GM12878 (cell line): Measurements from ENCODE around the gene ZMIZ1. TPM values are rescaled to one million over a fixed set of nuclear protein-coding genes. Genes with fewer than 3 reads are reported as not detected.

ENCODE experiments used
- ATAC-seq: fragments of 200-7000 bp; cut with Tn5 transposase; 3 replicates; pipeline ENCODE4 v1.9.1; 2020; ENCODE audit warnings: mild to moderate bottlenecking, moderate library complexity
- BruUV-seq: library from RNA; stranded (reverse); fragments of 400-500 nt; replicated peaks from 2 replicates; lab custom pipeline; 2021; lab: Mats Ljungman, UMichigan
- CTCF ChIA-PET: fragments of 300-600 bp; sonication (Branson Sonifier 250); formaldehyde crosslinking; extraction: SDS; loops from one replicate; lab custom pipeline; 2021; ENCODE audit warnings: inconsistent platforms; lab: Yijun Ruan, JAX
- POLR2A ChIA-PET: fragments of 350-600 bp; formaldehyde crosslinking; extraction: SDS; loops from one replicate; lab custom pipeline; 2021; ENCODE audit warnings: inconsistent platforms; lab: Charles Lee
- RAD21 ChIA-PET: fragments of 300-600 bp; sonication (Branson Sonifier 250); formaldehyde crosslinking; loops from one replicate; lab custom pipeline; 2023; ENCODE audit warnings: antibody characterized with exemption; ENCODE audit not compliant: unreplicated experiment; lab: Charles Lee
- SMC1A ChIA-PET: fragments of 300-600 bp; sonication (Branson Sonifier 250); formaldehyde crosslinking; loops from one replicate; lab custom pipeline; 2023; ENCODE audit not compliant: unreplicated experiment, uncharacterized antibody; lab: Charles Lee
- DNase-seq: peaks from one replicate; pipeline ENCODE4 v3.0.0-alpha.2; 2011; ENCODE audit warnings: low read depth, low spot score
- FAIRE-seq: peaks from 3 replicates; lab custom pipeline; 2011; peaks lifted over from hg19 to GRCh38; lab: Jason Lieb, UNC
- H2AFZ ChIP-seq: 2 replicates; pipeline ENCODE4 v1.6.0; 2011; ENCODE audit warnings: low read depth, low read length, control low read depth; ENCODE audit not compliant: control insufficient read depth
- H3K27ac ChIP-seq: 2 replicates; pipeline ENCODE4 v1.5.1; 2011; ENCODE audit warnings: control low read depth; ENCODE audit not compliant: control insufficient read depth, insufficient read depth
- H3K27me3 ChIP-seq, 2 experiments: replicated peaks in 1 of 2; 2 replicates each; pipeline versions ENCODE4 v1.6.0 to v1.6.1; 2011; ENCODE audit warnings: low read length in 1 of 2; ENCODE audit not compliant: control insufficient read depth in 2 of 2, insufficient read depth in 2 of 2
- H3K36me3 ChIP-seq, 2 experiments: 2 replicates each; pipeline ENCODE4 v1.5.1; 2011; ENCODE audit warnings: low read length in 1 of 2; ENCODE audit not compliant: control insufficient read depth in 2 of 2, insufficient read depth in 2 of 2
- H3K4me1 ChIP-seq: 2 replicates; pipeline ENCODE4 v1.6.1; 2011; ENCODE audit warnings: mild to moderate bottlenecking, low read length, moderate library complexity, mixed read lengths; ENCODE audit not compliant: control insufficient read depth, insufficient read depth
- H3K4me2 ChIP-seq: 2 replicates; pipeline ENCODE4 v1.6.0; 2011; ENCODE audit warnings: control low read depth; ENCODE audit not compliant: control insufficient read depth, insufficient read depth
- H3K4me3 ChIP-seq: fragments of 200-600 bp; sonication (generic); 2 replicates; pipeline ENCODE4 v1.5.1; 2016
- H3K79me2 ChIP-seq: 2 replicates; pipeline ENCODE4 v1.6.0; 2011; ENCODE audit warnings: low read length; ENCODE audit not compliant: control insufficient read depth, insufficient read depth
- H3K9ac ChIP-seq: 2 replicates; pipeline ENCODE4 v1.8.0; 2011; ENCODE audit warnings: low read length, control low read depth, mixed read lengths; ENCODE audit not compliant: control insufficient read depth, insufficient read depth
- H3K9me3 ChIP-seq: replicated peaks from 3 replicates; pipeline ENCODE4 v1.5.1; 2011; ENCODE audit warnings: mild to moderate bottlenecking, low read length; ENCODE audit not compliant: control insufficient read depth, insufficient read depth
- H4K20me1 ChIP-seq: 2 replicates; pipeline ENCODE4 v1.6.0; 2011; ENCODE audit not compliant: control insufficient read depth, insufficient read depth
- CUX1 ChIP-seq: IDR thresholded peaks from 2 replicates; pipeline ENCODE4 v1.6.1; 2012; ENCODE audit warnings: improper control_type of control experiment, low read depth, low read length; ENCODE audit not compliant: insufficient replicate concordance
- PKNOX1 ChIP-seq: fragments of 450-650 bp; IDR thresholded peaks from 2 replicates; pipeline ENCODE4 v1.6.1; 2016; ENCODE audit warnings: mild to moderate bottlenecking
- POLR2A ChIP-seq: IDR thresholded peaks from 2 replicates; pipeline ENCODE4 v1.6.1; 2011; ENCODE audit warnings: low read depth, mild to moderate bottlenecking, low read length
- POLR2AphosphoS5 ChIP-seq: IDR thresholded peaks from 2 replicates; pipeline ENCODE4 v1.6.1; 2011; ENCODE audit warnings: mild to moderate bottlenecking, low read length, inconsistent platforms
- RUNX3 ChIP-seq: IDR thresholded peaks from 2 replicates; pipeline ENCODE4 v1.6.1; 2012; ENCODE audit warnings: low read length, inconsistent platforms
- SIX5 ChIP-seq: IDR thresholded peaks from 2 replicates; pipeline ENCODE4 v1.6.1; 2011; ENCODE audit warnings: mild to moderate bottlenecking, low read depth, low read length, moderate library complexity; ENCODE audit not compliant: severe bottlenecking
- WGBS: methylation state at CpG from one replicate; pipeline ENCODE4 v1.1.6; 2016; ENCODE audit warnings: low lambda C conversion rate; ENCODE audit not compliant: insufficient replicate concordance, insufficient coverage; ENCODE audit errors: missing lambda C conversion rate; 5-methylcytosine and 5-hydroxymethylcytosine counted together
- in situ Hi-C: fragments of 300-500 bp; cut with MboI; formaldehyde crosslinking; loops from 9 replicates; pipeline ENCODE4 v1.14.3; 2018; ENCODE audit warnings: mixed read lengths
- intact Hi-C: fragments of 100-400 bp; cut with micrococcal nuclease; formaldehyde crosslinking; loops from one replicate; pipeline ENCODE4 v1.14.2; 2022; ENCODE audit not compliant: unreplicated experiment
- polyA plus RNA-seq, 11 experiments: library from polyadenylated mRNA; depleted of rRNA in 4 of 11; unstranded in 6 of 11; stranded (reverse) in 5 of 11; fragments of >200 nt; fragmentation: Nextera tagmentation in 4 of 11; fragmentation: Illumina TruSeq in 1 of 11; extraction: Ambion mirVana in 4 of 11; extraction: Trizol in 1 of 11; gene quantifications; 1 replicate in 1 of 11; 2 replicates in 10 of 11; pipeline versions ENCODE4 v1.2.1 to v1.2.3, GENCODE V29; 2011 to 2016; ENCODE audit warnings: inconsistent platforms in 2 of 11, missing spikeins in 2 of 11, low read depth in 1 of 11
- total RNA-seq, 4 experiments: library from RNA; depleted of rRNA in 3 of 4; stranded (reverse); fragments of >200 nt in 3 of 4; fragmentation: Illumina TruSeq in 1 of 4; extraction: Trizol in 1 of 4; gene quantifications; 2 replicates each; pipeline versions ENCODE4 v1.2.1 to v1.2.3, GENCODE V29; 2013 to 2021

Gene ZMIZ1
- total and polyA plus RNA-seq, 10 of the 15 experiments (the other 5 are each of a cell fraction or from before 2014, with no cell fraction given): 3.1 to 82.3 (median 14.9) TPM

GRCh38 chr10:79349766-79350406 is 281.1 kb downstream of the ZMIZ1 start:
- ChIA-PET RAD21 (interaction anchor here (4.6 kb wide), 1 partner anchor 103 kb away, joined by 36 read pairs; no protein-coding TSS in a partner anchor), POLR2A (interaction anchor here (0.6 kb wide), 1 partner anchor 118 kb away, joined by 7 read pairs; no protein-coding TSS in a partner anchor), CTCF (interaction anchor here (1.6 to 1.9 kb wide), 2 partner anchors 9 to 57 kb away, joined by 8 to 10 read pairs; no protein-coding TSS in a partner anchor), SMC1A (interaction anchor here (0.6 to 1.5 kb wide), 2 partner anchors 16 to 100 kb away, joined by 3 to 4 read pairs; no protein-coding TSS in a partner anchor)
- intact Hi-C loops (loop anchor here (2.0 kb wide), 1 partner anchor 107 kb away; no protein-coding TSS in a partner anchor), in situ Hi-C loops (no loop called here)
- TSS peak; percentile 33 for BruUV-seq
- Histone ChIP-seq H3K36me3 (peaks cover 36 to 45% of the 10 kb centered on the region in 2 experiments), H3K9me3 (no peaks in the 10 kb centered on the region), H3K27me3 (no peaks in the 10 kb centered on the region), H3K4me3 (peak overlapping the region; percentile 84; the same call in 1 of the 2 replicates), H3K27ac (no peak overlapping the region), H3K4me2 (peak overlapping the region; percentile 95), H3K9ac (0 out of 2 replicates have a peak overlapping the region, but pooled peaks have one; percentile 5), H4K20me1 (no peaks in the 10 kb centered on the region; the same call in 1 of the 2 replicates), H3K4me1 (peaks cover 22% of the 10 kb centered on the region), H3K79me2 (peaks cover 48% of the 10 kb centered on the region), H2AFZ (no peak overlapping the region)
- WGBS: 76% methylated on average over 6 of the region's 6 CpGs
- no peak for FAIRE-seq
- TF ChIP-seq RUNX3 (no peak), POLR2AphosphoS5 (no peak; the same call in 1 of the 2 replicates), PKNOX1 (peak; percentile 20; the same call in 1 of the 2 replicates), CUX1 (no peak), POLR2A (0 out of 2 replicates have a peak, but pooled peaks have one; percentile 19), SIX5 (no peak)
- no peak for ATAC-seq
- DNase-seq: no peak
